DMS53 treated with DMSO at 0.1 percent for 48 hours (cell line): ENCODE measurements around the gene SURF4.

Experiments used
- DNase-seq: peaks from one replicate; lab custom pipeline; 2025; ENCODE audit not compliant: unreplicated experiment; lab: John Stamatoyannopoulos, UW

The SURF4 gene

DNA sequence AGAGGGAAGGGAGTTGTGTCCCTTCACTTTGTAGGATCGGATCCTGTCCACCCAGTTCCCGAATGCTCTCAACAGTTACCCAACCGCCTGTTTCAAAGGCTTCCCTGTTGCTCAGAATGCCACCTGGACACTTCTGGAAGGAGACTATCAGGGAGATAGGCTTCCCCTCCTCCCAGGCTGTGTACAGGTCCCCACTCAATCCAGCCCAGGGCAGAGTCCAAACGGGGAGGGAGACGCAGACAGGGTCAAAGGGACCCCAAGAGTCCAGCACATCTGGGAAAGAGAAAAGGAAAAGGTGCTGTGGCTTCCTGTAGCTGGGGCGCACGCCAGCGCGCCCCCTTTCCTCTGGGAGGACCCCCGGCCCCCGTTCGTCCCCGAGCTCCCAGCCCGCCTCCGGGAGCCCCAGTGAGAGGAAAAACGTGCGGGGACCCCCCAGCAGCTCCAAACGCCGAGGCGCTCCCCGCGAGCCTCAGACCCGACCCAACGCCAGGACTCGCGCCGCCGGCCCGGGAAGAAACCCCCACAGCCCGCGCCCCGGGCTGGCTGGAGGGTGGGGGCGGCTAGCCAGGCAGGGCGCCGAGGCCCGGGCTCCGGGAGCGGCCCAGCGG is 640 bp downstream of the SURF4 start:
- DNase-seq = peak; percentile 22

- no peak for DNase-seq
Observed at GRCh38 chr9:133374612-133375115, 1.2 kb downstream of the SURF4 start.

- no peak for DNase-seq
Observed at GRCh38 chr9:133372144-133372543, 3.7 kb downstream of the SURF4 start.

DNA sequence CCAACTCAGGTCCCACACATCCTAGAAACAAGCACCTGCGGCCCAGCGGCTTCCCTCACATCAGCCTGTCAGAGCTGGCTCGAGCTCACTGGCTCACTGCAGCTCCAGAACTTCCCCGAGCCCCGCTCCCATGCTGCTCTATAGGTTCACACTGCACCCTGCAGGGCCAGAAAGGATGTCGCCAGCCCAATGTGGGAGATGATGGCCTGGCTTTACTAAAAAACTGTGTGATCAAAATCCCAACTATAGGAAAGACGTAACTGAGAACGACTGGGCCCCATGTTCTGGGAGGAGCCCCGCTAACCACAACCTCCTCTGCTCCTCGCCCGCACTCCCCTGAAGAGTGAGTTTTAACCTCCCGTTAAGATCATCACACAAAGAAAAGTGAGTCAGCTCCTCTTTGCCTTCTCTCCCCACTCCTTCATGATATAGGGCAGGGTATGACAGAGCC is 4.6 kb downstream of the SURF4 start:
- no peak for DNase-seq

GRCh38 chr9:133370685-133371084 is 5.2 kb downstream of the SURF4 start:
- DNase-seq = no peak

DNA sequence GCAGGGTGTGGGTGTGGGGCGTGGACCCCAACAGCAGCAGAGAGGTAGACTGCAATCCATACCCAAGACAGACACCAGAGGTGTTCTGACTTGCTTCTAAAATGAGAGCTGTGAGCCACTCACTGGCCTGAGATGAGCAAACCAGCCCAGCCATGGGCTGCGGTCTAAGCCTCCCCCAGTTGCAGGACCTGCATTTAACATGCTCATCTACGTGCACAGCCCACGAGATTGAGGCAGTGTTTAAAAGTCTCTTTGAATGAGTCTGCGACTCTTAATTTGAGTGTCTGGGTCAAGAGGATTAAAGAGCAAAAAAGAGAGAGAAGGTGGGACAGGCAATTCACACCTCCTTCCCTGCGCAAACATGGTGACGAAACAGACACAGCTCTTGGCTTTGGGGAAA is 5.9 kb downstream of the SURF4 start:
- no peak for DNase-seq

GRCh38 chr9:133369422-133369821 is 6.4 kb downstream of the SURF4 start:
- no peak for DNase-seq

- DNase-seq = no peak
Observed at GRCh38 chr9:133368249-133368881, 7.5 kb downstream of the SURF4 start.

DNA sequence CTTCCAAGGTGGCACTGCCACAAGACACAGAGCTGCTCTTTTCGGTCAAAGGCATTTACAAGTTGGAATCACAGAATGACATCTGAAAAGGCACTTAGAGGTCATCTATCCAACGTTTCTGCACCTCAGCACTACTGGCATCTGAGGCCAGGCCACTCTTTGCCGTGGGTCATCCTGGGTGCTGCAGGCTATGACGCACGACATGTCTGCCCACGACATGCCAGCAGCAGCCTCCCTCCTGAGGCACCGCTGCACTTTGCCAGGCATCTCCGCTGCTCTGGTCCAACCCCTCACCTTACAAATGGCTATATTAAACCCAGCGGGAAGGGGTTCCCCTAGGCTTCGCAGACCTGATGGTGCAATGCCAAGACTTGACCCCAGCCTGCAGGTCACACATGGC is 8.1 kb downstream of the SURF4 start:
- DNase-seq = no peak

DNA sequence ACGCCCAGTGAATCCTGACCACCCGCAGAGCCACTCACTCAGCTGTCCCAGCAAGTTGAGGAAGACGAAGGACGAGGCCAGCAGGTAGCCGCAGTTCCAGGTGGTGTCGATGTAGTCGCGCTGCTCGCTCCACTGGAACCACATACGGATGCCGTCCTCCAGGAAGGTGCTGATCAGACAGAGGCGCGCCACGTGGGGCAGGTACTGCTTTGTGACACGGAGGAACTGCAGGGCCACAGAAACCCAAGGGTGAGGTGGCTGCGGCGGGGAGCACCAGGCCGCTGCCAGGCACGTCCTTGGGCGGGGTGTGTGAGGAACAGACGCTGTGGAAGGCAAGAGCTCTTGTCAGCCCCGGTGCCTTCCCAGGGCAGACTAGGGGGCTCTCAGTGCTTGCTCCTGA is 8.6 kb downstream of the SURF4 start:
- no peak for DNase-seq

GRCh38 chr9:133366435-133366834 is 9.4 kb downstream of the SURF4 start:
- no peak for DNase-seq

- DNase-seq = no peak
Observed at GRCh38 chr9:133362359-133363044, 13.4 kb downstream of the SURF4 start.

DNA sequence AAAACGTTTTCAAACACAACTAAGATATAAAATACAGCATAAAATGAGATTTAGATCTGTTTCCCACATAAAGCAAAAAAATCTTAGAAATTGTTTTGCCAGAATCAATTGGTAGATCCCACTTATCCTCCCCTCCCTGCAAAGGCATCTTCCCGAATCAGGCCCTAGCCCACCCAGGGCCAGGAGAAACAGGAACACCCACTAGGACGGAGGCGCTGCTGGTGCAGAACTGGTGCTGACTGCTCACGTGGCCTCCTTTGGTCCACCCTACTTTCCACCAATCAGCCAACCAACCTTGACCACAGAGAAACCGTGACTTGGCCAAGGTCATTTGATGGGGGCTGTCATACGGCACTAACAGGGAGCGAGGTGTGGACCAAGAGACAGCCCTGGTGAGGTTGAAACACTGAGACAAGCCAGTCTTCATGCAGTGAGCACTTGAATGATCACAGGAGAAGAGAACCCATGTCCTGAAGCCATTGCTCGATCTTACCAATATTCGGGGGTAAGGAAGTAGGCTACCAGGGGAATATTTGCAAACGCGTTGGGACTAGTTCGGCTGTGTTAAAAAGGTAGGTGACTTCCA is 14.3 kb downstream of the SURF4 start:
- no peak for DNase-seq

- no peak for DNase-seq
Observed at GRCh38 chr9:133360400-133361393, 15.2 kb downstream of the SURF4 start.

GRCh38 chr9:133359399-133360175 is 16.3 kb downstream of the SURF4 start:
- DNase-seq = no peak

GRCh38 chr9:133357656-133358055 is 18.2 kb downstream of the SURF4 start:
- no peak for DNase-seq

- DNase-seq = peak; percentile 68
Observed at GRCh38 chr9:133356391-133357091, 19.3 kb downstream of the SURF4 start, which contains the start of the genes SURF1 and SURF2. Gene SURF1, minus strand, starts transcription at chr9:133356487. Its CDS starts 34 bp downstream, at chr9:133356453. Gene SURF2, plus strand, starts transcription at chr9:133356550. Its CDS starts 43 bp downstream, at chr9:133356593.

DNA sequence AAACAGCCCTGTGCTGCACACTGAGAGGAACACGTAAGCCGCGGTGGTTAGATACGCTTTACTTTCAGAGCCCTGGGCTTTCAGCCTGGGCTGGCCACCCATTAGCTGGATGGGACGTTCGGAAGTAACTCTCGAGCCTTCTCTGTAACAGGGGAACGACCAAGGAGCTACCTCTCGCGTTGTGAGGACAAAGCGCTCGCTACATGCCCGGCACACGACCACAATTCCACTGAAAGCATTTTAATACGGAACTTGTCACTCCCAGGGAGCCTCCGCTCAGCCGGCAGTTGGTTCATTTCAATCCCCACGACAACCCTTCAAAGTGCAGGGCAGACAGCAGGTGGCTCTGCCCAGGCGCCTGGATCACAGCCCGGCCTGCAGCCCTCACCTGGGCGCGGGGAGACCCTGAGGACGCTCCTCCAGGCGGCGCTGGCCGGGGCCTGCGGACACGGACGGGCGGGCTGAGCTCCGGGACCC is 19.9 kb downstream of the SURF4 start:
- DNase-seq = no peak

DNA sequence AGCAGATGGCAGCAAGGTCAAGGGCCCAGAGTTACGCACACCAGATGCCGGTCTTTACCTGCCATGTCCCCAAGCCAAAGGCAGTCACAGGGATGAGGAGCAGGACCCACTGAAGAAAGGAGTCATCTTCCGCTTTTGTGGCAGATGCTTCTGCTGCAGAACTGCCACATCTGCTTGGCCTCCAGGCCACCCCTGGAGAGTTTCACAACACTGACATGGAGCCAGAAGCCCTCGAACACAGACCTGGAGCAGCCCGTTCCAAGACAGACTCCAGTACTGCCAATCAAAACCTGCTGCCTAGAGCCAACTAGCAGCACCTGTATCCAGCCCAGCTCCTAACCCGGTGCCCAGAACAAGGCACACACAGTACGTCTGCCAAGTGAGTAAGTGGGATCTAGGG is 21.1 kb downstream of the SURF4 start:
- no peak for DNase-seq
